GM21619 (cell line): ENCODE measurements around the gene WDR37.

Experiments
- ATAC-seq: cut with Tn5 transposase; IDR thresholded peaks from one replicate; pipeline ENCODE4 v1.9.1; 2021; ENCODE audit not compliant: unreplicated experiment

WDR37 gene

GRCh38 chr10:1122349-1122748 is 66.2 kb downstream of the WDR37 start:
- ATAC-seq, result no peak

- ATAC-seq, result no peak
These were observed 67.0 kb downstream of the WDR37 start for GRCh38 chr10:1123198-1123597.

GRCh38 chr10:1123972-1124371 is 67.8 kb downstream of the WDR37 start:
- ATAC-seq, result no peak

- ATAC-seq, result no peak
These were observed 68.6 kb downstream of the WDR37 start for GRCh38 chr10:1124796-1125195.

- no peak for ATAC-seq
These were observed 70.3 kb downstream of the WDR37 start for GRCh38 chr10:1126461-1126860.

- ATAC-seq, result no peak
These were observed 71.4 kb downstream of the WDR37 start for GRCh38 chr10:1127629-1128028.

GRCh38 chr10:1128115-1128514 is 71.9 kb downstream of the WDR37 start:
- no peak for ATAC-seq

GRCh38 chr10:1128649-1129048 is 72.5 kb downstream of the WDR37 start:
- no peak for ATAC-seq

GRCh38 chr10:1130226-1130625 is 74.0 kb downstream of the WDR37 start:
- no peak for ATAC-seq

GRCh38 chr10:1130995-1131790 is 75.0 kb downstream of the WDR37 start:
- no peak for ATAC-seq

GRCh38 chr10:1132584-1132983 is 76.4 kb downstream of the WDR37 start:
- no peak for ATAC-seq

GRCh38 chr10:1133495-1134045 is 77.4 kb downstream of the WDR37 start:
- no peak for ATAC-seq

- ATAC-seq, result no peak
These were observed 78.0 kb downstream of the WDR37 start for GRCh38 chr10:1134156-1134555.

- ATAC-seq, result no peak
These were observed 80.1 kb downstream of the WDR37 start for GRCh38 chr10:1136268-1136667.

- ATAC-seq, result no peak
These were observed 81.4 kb downstream of the WDR37 start for GRCh38 chr10:1137499-1138163.

GRCh38 chr10:1138529-1138928 is 82.3 kb downstream of the WDR37 start:
- ATAC-seq, result no peak

- no peak for ATAC-seq
These were observed 85.1 kb downstream of the WDR37 start for GRCh38 chr10:1141261-1141660.

- no peak for ATAC-seq
These were observed 85.5 kb downstream of the WDR37 start for GRCh38 chr10:1141701-1142100.

- no peak for ATAC-seq
These were observed 86.4 kb downstream of the WDR37 start for GRCh38 chr10:1142596-1142995.

GRCh38 chr10:1147810-1148209 is 91.6 kb downstream of the WDR37 start:
- no peak for ATAC-seq

- no peak for ATAC-seq
These were observed 92.8 kb downstream of the WDR37 start for GRCh38 chr10:1148855-1149605.
